AG04449 (cell line): ENCODE measurements around the gene PCNT.

ENCODE experiments used
- CTCF ChIA-PET: fragments of 350-600 bp; formaldehyde crosslinking; extraction: SDS; loops from one replicate; lab custom pipeline; 2021; ENCODE audit warnings: antibody characterized with exemption; lab: Yijun Ruan, JAX
- POLR2A ChIA-PET: fragments of 400-600, 350-600 bp; formaldehyde crosslinking; extraction: SDS; loops from one replicate; lab custom pipeline; 2020; ENCODE audit warnings: antibody characterized with exemption, inconsistent platforms; lab: Yijun Ruan, JAX
- DNase-seq: peaks from one replicate; pipeline ENCODE4 v3.0.0-alpha.2; 2010; ENCODE audit warnings: low read depth, low spot score
- H3K4me3 ChIP-seq: 2 replicates; pipeline ENCODE4 v1.5.1; 2011; ENCODE audit warnings: low read depth, mild to moderate bottlenecking, control low read depth, low read length
- TF ChIP-seq, protein P1 (sequence below): IDR thresholded peaks from one replicate; pipeline ENCODE4 v1.5.1; 2011; ENCODE audit warnings: mild to moderate bottlenecking, moderate library complexity, low read length, control low read depth, inconsistent platforms; ENCODE audit not compliant: insufficient read depth; ENCODE audit errors: missing control alignments

The PCNT gene

DNA sequence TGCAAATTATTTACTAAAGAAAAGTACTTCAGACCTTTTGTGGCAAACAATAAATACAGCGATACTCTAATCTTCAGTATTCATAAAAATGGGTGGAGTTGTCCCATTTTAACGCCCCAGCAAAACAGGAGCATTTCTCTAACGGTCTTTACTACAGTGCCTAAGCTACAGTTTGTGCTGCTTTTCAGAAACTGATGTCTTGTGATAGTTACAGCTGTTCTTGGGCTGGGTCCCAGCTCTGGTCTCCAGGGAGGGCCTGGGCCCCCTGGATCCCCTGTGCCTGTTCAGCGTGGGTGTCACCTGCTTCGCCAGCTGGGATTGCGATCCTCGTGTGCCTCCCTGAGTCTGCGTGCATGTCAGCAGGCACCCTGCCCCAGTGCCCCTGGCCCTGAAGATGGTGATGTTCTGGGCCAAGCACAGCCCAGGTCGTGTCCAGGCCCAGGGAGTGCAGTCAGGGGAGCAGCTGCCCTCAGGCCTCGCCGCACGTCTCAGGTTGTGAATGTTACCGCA lies 70.7 kb downstream of the PCNT start:
- POLR2A ChIA-PET, result no interaction called here
- CTCF ChIA-PET, result no interaction called here
- DNase-seq, result no peak
- H3K4me3 ChIP-seq, result no peak overlapping the region
- TF ChIP-seq, protein P1, sequence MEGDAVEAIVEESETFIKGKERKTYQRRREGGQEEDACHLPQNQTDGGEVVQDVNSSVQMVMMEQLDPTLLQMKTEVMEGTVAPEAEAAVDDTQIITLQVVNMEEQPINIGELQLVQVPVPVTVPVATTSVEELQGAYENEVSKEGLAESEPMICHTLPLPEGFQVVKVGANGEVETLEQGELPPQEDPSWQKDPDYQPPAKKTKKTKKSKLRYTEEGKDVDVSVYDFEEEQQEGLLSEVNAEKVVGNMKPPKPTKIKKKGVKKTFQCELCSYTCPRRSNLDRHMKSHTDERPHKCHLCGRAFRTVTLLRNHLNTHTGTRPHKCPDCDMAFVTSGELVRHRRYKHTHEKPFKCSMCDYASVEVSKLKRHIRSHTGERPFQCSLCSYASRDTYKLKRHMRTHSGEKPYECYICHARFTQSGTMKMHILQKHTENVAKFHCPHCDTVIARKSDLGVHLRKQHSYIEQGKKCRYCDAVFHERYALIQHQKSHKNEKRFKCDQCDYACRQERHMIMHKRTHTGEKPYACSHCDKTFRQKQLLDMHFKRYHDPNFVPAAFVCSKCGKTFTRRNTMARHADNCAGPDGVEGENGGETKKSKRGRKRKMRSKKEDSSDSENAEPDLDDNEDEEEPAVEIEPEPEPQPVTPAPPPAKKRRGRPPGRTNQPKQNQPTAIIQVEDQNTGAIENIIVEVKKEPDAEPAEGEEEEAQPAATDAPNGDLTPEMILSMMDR, result no peak

DNA sequence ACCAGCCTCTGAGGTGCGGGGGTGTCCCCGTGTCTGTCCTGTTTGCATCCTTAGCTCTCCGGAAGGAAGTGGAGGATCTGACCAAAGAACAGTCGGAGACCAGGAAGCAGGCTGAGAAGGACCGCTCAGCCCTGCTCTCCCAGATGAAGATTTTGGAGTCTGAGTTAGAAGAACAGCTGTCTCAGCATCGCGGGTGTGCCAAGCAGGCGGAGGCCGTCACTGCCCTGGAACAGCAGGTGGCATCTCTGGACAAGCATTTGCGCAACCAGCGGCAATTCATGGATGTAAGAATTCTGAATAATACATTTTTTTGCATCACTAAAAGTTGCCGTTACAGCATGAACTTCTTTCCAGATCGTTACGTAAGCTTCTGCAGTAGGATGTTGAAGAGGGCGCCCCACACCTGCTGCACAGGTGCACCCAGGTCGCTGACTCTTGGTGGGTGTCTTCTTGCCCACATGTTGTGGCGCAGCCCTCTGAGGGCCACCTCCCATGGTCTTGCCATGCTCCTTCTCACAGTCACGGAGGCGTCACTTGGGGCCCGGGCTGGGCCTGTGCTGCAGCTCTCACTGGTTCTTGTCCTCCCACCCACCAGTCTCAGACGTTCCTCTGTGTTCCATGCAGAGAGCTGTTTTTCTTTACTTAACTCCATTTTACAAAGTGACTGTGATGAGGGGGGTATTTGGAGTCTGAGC lies 73.4 kb downstream of the PCNT start:
- ChIA-PET POLR2A (no interaction called here), CTCF (no interaction called here)
- no peak for DNase-seq
- TF ChIP-seq, protein P1, result no peak
- no peak overlapping the region for H3K4me3 ChIP-seq

DNA sequence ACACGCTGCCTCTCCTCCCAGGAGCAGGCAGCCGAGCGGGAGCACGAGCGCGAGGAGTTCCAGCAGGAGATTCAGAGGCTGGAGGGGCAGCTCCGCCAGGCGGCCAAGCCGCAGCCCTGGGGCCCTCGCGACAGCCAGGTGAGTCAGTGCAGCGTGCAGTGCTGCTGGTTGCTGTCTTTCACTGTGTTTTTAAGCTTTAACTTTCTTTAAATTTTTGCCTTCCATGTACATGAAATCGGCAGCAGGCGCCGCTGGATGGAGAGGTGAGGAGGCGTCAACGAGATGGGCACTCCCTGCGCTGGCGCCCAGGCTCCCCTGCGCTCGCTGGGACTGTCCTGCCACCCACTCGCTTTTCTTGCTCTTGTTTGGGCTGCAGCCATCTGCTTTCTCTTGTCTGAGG lies 74.0 kb downstream of the PCNT start:
- ChIA-PET CTCF (no interaction called here), POLR2A (no interaction called here)
- no peak for DNase-seq
- H3K4me3 ChIP-seq, result no peak overlapping the region
- TF ChIP-seq, protein P1, result no peak

DNA sequence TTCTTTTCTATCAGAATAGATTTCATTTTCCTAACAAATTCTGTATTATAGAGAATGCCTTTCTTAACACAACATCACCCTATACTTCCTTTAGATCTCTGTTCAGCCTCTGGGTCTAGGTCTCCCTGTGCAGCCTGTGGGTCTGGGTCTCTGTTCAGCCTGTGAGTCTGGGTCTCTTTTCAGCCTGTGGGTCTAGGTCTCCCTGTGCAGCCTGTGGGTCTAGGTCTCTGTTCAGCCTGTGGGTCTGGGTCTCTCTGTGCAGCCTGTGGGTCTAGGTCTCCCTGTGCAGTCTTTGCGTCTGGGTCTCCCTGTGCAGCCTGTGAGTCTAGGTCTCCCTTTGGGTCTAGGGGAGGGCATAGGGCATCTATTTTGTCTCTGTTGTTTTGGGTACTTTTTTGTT lies 75.2 kb downstream of the PCNT start:
- DNase-seq, result no peak
- CTCF ChIA-PET, result no interaction called here
- no peak overlapping the region for H3K4me3 ChIP-seq
- TF ChIP-seq, protein P1, result no peak
- POLR2A ChIA-PET, result no interaction called here

DNA sequence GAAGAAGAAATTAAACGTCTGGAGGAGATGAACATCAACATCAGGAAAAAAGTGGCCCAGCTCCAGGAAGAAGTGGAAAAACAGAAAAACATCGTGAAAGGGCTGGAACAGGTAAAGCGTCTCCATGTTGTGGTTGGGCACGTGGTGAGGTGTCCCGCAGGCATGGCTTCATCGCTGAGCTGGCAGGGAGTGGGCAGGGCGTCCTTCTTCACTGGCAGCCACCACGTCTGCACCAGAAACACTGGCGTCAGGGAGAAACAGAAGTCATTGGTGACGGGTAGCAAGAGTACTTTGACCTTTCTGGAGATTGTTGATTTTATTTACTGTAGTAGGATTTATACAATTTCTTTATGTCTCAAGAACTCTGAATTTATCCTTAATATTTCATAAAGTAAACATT lies 75.7 kb downstream of the PCNT start:
- CTCF ChIA-PET, result no interaction called here
- H3K4me3 ChIP-seq, result no peak overlapping the region
- DNase-seq, result no peak
- TF ChIP-seq, protein P1, result no peak
- POLR2A ChIA-PET, result no interaction called here

DNA sequence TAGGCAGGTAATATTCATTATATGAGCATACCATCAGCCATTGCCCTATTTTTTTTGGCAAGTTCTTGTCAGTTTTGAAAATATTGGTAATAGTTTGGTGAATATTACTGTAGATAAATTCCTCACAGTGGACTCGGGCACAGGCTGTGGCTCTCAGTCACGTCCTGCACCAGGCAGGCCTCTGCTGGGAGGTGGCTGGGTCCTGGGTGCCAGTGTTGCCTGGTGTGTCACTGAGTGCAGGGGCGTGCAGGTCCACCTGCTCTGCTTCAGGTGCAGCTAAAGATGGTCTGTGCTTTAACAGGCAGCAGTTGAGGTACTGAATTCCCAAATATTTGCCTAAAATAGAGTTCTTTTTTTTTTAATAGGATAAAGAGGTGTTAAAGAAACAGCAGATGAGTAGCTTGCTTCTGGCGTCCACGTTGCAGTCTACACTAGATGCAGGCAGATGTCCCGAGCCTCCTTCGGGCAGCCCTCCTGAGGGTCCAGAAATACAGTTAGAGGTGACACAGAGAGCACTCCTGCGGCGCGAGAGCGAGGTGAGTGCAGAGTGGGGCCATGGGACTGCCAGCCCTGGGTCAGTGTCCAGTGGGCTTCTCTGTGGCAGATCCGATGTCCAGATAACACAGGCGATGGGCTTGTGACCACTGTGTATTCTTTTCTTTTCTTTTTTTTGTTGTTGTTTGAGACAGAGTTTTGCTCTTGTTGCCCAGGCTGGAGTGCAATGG lies 77.4 kb downstream of the PCNT start:
- DNase-seq, result no peak
- TF ChIP-seq, protein P1, result no peak
- ChIA-PET POLR2A (no interaction called here), CTCF (interaction anchor here (1.0 kb wide), 1 partner anchor 10 kb away, joined by 3 read pairs; no protein-coding TSS in a partner anchor)
- H3K4me3 ChIP-seq, result no peak overlapping the region
